Upper lobe of right lung (tissue), 1 donor: Measurements from ENCODE around the gene CNOT2. TPM values are rescaled to one million over a fixed set of nuclear protein-coding genes. Genes with fewer than 3 reads are reported as not detected.
A peak's percentile ranks its signal among the peaks of the same experiment; 100 is the strongest.

Source experiments
- ATAC-seq: fragments of 200-7000 bp; cut with Tn5 transposase; one replicate; pipeline ENCODE4 v1.9.1; 2020; ENCODE audit warnings: mild to moderate bottlenecking, moderate library complexity
- DNase-seq: peaks from one replicate; pipeline ENCODE4 v3.0.0-alpha.2; 2020
- H3K27ac ChIP-seq: fragments of 200-600 bp; one replicate; pipeline ENCODE4 v1.8.0; 2022
- H3K27me3 ChIP-seq: fragments of 200-600 bp; one replicate; pipeline ENCODE4 v1.8.0; 2022; ENCODE audit warnings: mild to moderate bottlenecking
- H3K36me3 ChIP-seq: fragments of 200-600 bp; one replicate; pipeline ENCODE4 v1.8.0; 2022
- H3K4me1 ChIP-seq: fragments of 200-600 bp; one replicate; pipeline ENCODE4 v1.8.0; 2022
- H3K4me3 ChIP-seq: fragments of 200-600 bp; one replicate; pipeline ENCODE4 v1.8.0; 2022; ENCODE audit warnings: mild to moderate bottlenecking
- H3K9me3 ChIP-seq: fragments of 200-600 bp; one replicate; pipeline ENCODE4 v1.8.0; 2022
- intact Hi-C: fragments of 100-400 bp; cut with DNase I; formaldehyde crosslinking; loops from one replicate; pipeline ENCODE4 v1.11.0; 2022
- total RNA-seq: library from RNA; stranded (reverse); fragmentation: NEBNext Ultra II Directional; extraction: Animal tissue kit (Norgen Biotek cat#: 25700); gene quantifications from one replicate; pipeline ENCODE4 v1.2.1, GENCODE V29; 2021
- TF ChIP-seq, protein P1 (sequence below): fragments of 200-600 bp; IDR thresholded peaks from one replicate; pipeline ENCODE4 v1.8.0; 2022; ENCODE audit warnings: antibody characterized with exemption
- donor health status: DM: no; HTN: yes; CAD: no; lungs with severe emphysema.

CNOT2 gene
- total RNA-seq, 1 donor from 2014 or later, result 71.4 TPM

DNA sequence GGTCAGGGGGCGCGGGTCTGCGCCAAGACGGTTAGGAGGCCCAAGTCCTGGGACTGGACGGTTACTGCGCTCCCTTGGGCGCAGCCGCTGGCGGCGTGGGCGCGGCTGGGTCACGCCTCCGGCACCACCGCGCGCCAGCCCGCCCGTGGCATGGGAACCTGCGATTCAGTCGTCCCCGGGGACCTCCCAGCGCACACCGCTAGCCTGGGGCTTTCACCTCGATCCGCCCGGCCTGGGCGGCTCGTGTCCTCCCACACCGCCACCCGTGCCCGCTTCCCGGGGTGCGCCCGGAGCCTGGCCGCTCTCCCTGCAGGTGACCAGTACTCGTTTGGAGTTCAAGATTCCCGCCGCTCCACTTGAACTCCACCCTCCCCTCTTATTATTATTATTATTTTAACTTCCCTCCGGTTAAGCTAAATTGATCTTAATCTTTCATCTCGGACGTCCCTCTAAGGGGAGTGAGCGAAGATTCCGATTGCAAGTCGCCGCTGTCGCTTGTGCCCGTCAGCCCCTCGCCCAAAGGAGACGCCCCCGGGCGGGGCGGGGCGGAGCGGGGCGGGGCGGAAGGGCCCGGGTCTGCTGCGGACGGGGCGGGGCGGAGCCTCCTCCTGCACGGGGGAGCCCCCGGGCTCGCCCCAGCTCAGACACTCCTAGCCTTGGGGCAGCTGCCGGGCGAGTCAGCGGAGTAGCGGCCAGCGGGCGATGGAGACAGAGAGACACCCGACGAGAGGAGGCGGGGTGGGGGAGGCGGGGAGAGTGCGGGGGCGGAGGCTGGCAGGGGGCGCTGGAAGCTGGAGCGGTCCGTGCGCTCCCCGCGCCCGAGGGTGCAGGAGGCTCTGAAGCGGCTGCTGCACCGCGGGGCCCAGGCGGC lies 122.7 kb downstream of the CNOT2 start, which contains the start of gene KCNMB4:
Gene KCNMB4, plus strand, starts transcription at position 643 of the 871 bp plus-strand sequence. CDS start 445 bp downstream, outside the sequence.
- peak within 1 kb of the TSS; percentile 15 for H3K27ac ChIP-seq
- intact Hi-C loops, result no loop called here
- DNase-seq, result peak; percentile 78
- H3K27me3 ChIP-seq, result peaks cover 30% of the 10 kb centered on the region
- TF ChIP-seq, protein P1, sequence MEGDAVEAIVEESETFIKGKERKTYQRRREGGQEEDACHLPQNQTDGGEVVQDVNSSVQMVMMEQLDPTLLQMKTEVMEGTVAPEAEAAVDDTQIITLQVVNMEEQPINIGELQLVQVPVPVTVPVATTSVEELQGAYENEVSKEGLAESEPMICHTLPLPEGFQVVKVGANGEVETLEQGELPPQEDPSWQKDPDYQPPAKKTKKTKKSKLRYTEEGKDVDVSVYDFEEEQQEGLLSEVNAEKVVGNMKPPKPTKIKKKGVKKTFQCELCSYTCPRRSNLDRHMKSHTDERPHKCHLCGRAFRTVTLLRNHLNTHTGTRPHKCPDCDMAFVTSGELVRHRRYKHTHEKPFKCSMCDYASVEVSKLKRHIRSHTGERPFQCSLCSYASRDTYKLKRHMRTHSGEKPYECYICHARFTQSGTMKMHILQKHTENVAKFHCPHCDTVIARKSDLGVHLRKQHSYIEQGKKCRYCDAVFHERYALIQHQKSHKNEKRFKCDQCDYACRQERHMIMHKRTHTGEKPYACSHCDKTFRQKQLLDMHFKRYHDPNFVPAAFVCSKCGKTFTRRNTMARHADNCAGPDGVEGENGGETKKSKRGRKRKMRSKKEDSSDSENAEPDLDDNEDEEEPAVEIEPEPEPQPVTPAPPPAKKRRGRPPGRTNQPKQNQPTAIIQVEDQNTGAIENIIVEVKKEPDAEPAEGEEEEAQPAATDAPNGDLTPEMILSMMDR, result no peak
- no peaks in the 10 kb centered on the region for H3K9me3 ChIP-seq
- ATAC-seq, result peak; percentile 86
- H3K36me3 ChIP-seq, result no peaks in the 10 kb centered on the region
- peak within 1 kb of the TSS; percentile 68 for H3K4me3 ChIP-seq
- H3K4me1 ChIP-seq, result peaks cover 9% of the 10 kb centered on the region

DNA sequence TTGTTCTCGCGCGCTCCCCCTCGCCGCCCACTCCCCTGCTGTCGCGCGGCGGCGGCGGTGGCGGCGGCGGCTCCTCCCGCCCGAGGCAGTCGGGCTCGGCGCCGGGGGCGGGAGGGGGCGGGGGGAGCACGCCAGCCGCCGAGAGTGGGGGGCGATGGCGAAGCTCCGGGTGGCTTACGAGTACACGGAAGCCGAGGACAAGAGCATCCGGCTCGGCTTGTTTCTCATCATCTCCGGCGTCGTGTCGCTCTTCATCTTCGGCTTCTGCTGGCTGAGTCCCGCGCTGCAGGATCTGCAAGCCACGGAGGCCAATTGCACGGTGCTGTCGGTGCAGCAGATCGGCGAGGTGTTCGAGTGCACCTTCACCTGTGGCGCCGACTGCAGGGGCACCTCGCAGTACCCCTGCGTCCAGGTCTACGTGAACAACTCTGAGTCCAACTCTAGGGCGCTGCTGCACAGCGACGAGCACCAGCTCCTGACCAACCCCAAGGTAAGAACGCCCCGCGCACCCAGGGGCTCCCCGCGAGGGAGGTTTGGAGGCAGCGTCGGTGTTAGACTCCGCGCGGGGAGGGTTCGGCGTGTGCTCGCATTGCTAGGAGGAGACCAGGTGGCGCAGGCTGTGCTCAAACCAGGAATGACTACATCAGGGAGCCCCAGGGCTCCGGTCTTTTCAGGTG lies 123.5 kb downstream of the CNOT2 start:
- Histone ChIP-seq H3K27me3 (peaks cover 30% of the 10 kb centered on the region), H3K4me1 (peaks cover 9% of the 10 kb centered on the region), H3K36me3 (no peaks in the 10 kb centered on the region), H3K27ac (peak overlapping the region; percentile 15), H3K4me3 (peak overlapping the region; percentile 68), H3K9me3 (no peaks in the 10 kb centered on the region)
- DNase-seq (peak; percentile 67), ATAC-seq (peak; percentile 49)
- intact Hi-C loops, result no loop called here
- TF ChIP-seq, protein P1, result no peak

DNA sequence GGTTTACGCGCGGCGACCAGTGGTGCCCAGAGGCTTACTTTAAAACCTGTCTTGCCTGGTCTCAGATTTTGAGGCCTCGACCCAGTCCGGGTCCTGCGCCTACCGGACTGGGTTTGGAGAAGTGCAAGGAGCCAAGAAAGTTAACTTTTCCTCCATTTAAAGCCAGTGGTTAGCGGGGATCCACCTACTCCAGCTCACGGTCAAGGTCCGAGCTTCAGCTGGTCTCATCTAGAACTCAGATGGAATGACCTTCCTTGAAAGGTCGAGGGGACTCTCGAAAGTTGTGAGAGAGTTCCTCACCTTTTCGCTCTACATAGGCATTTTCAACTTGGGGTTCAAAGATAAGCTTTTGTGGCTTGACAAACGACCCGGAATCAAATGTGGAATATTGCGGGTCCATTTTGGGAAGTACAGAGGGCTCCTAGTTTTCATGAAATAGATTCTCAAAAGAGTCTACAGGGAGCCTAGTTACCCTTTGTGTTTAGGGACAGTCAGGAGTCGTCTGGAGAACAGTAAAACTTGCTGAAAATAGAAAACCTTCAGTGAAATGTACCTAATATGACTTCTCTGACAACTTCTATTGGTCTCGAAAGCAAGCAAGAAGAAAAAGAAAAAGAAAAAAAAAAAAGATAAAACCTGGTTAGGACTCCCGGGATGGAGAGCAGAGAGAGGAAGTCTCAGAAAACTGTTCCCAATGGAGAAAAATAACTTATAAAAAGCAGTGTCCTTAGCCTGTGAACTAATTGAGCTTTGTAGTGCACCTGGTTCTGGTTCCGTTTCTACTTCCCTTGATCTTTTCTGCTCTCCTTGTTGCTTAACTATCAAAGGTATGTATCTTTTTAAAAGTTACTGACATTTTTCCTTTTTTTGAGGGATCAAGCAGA lies 124.3 kb downstream of the CNOT2 start:
- intact Hi-C loops, result no loop called here
- H3K36me3 ChIP-seq, result no peaks in the 10 kb centered on the region
- H3K9me3 ChIP-seq, result no peaks in the 10 kb centered on the region
- H3K4me1 ChIP-seq, result peaks cover 9% of the 10 kb centered on the region
- ATAC-seq (no peak), DNase-seq (no peak)
- peak overlapping the region; percentile 68 for H3K4me3 ChIP-seq
- peaks cover 26% of the 10 kb centered on the region for H3K27me3 ChIP-seq
- TF ChIP-seq, protein P1, result no peak
- peak overlapping the region; percentile 15 for H3K27ac ChIP-seq

DNA sequence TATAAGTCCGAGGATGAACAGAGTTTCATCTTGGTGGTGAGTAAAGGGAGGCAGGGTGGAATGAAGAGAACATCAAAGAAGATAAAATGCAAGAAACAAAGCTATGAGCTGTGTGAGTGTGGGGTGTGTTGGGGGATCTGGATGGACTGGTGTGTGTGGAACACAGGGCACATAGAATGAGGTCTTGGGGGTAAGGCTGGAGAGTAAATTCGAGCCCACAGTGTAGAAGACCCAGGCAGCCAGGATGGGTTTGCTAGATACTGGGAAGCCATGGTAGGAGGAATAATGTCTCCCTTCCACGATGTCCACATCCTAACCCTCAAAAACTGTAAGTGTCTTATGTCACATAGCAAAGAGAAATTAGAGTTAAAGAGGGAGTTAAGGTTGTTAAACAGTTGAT lies 129.6 kb downstream of the CNOT2 start:
- intact Hi-C loops, result no loop called here
- ATAC-seq, result no peak
- no peaks in the 10 kb centered on the region for H3K27me3 ChIP-seq

DNA sequence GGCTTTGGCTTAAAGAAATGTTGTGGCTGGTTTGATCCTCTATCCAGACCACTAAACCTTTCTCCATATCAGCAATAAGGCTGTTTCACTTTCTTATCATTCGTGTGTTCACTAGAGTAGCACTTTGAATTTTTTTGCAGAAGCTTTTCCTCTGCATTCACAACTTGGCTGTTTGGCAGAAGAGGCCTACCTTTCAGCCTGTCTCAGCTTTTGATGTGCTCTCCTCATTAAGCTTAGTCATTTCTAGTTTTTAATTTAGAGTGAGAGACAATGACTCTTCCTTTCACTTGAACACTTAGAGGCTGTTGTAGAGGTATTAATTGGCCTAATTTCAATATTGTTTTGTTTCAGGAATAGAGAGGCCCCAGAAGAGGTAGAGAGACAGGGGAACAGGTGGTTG lies 136.6 kb downstream of the CNOT2 start:
- no peak for DNase-seq
- H3K27me3 ChIP-seq, result no peaks in the 10 kb centered on the region
- H3K4me1 ChIP-seq, result no peaks in the 10 kb centered on the region
- H3K36me3 ChIP-seq, result no peaks in the 10 kb centered on the region
- no peak overlapping the region for H3K27ac ChIP-seq
- H3K4me3 ChIP-seq, result no peak overlapping the region
- intact Hi-C loops, result no loop called here
- no peaks in the 10 kb centered on the region for H3K9me3 ChIP-seq
- TF ChIP-seq, protein P1, result no peak
- ATAC-seq, result no peak

More for the DNA sequence above, 129.6 kb downstream of the CNOT2 start:
- no peaks in the 10 kb centered on the region for H3K4me1 ChIP-seq
- H3K36me3 ChIP-seq, result no peaks in the 10 kb centered on the region
- H3K4me3 ChIP-seq, result no peak overlapping the region
- DNase-seq, result no peak
- H3K27ac ChIP-seq, result no peak overlapping the region
- no peaks in the 10 kb centered on the region for H3K9me3 ChIP-seq
- TF ChIP-seq, protein P1, result no peak
